Right renal pelvis (tissue), 4 donors: ENCODE measurements around the gene SVIL. TPM values are rescaled to one million over a fixed set of nuclear protein-coding genes. Genes with fewer than 3 reads are reported as not detected.
"Not testable (repeated sequence)": the region's sequence is repeated elsewhere in the genome, so short reads cannot be mapped to it uniquely, and the experiment has no call there.

Experiments
- DNase-seq, 4 donors: peaks; one replicate each; pipeline ENCODE4 v3.0.0-alpha.2; 2013; ENCODE audit warnings: low read depth in 4 of 4, low spot score in 3 of 4, missing footprints in 1 of 4
- polyA plus RNA-seq, 4 donors: library from polyadenylated mRNA; unstranded; fragments of 120-200 nt; gene quantifications; one replicate each; pipeline ENCODE4 v1.2.1, GENCODE V29; 2013; ENCODE audit not compliant: insufficient read length in 4 of 4

SVIL gene
- polyA plus RNA-seq, 4 donors: 38.0 to 44.7 (median 42.2) TPM

DNA sequence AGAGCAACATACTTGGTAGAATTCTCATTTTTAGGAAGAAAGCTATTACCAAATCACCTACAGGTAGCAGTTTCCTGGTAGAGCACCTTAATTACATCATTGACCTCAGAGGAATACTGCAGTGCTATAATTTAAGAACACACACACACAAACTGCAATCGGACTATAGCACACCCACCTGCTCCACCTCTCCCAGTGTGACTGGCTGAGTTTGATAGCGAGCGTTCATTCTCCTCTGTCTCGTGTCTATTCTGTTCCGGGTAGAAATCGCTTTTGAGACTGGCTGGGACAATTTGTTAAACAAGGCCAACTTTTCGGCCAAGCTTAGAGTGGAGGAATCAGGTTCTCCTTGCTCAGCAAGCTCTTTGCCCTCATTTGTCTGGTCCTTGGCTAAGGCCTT lies 110.5 kb downstream of the SVIL start:
- no peak for DNase-seq

DNA sequence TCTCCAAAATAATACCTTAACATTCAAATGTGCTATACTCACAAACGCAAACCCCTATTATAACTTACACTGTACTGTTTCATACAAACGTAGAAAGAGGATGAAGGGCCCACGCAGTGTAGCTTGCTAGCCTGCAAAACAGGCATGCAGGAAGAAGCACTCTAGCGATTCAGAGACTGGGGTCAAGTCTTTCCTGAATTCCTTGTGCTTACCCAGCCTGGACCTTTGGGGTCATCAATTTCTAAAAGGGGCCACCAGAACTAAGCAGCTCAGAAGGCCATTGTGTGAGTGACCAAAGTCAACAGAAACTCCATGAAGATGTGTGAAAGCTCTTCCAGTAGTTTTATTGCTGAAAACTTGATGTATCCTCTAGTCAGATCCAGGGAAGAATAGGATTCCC lies 111.9 kb downstream of the SVIL start:
- DNase-seq: peak in 1 of 4 donors; percentile 30

DNA sequence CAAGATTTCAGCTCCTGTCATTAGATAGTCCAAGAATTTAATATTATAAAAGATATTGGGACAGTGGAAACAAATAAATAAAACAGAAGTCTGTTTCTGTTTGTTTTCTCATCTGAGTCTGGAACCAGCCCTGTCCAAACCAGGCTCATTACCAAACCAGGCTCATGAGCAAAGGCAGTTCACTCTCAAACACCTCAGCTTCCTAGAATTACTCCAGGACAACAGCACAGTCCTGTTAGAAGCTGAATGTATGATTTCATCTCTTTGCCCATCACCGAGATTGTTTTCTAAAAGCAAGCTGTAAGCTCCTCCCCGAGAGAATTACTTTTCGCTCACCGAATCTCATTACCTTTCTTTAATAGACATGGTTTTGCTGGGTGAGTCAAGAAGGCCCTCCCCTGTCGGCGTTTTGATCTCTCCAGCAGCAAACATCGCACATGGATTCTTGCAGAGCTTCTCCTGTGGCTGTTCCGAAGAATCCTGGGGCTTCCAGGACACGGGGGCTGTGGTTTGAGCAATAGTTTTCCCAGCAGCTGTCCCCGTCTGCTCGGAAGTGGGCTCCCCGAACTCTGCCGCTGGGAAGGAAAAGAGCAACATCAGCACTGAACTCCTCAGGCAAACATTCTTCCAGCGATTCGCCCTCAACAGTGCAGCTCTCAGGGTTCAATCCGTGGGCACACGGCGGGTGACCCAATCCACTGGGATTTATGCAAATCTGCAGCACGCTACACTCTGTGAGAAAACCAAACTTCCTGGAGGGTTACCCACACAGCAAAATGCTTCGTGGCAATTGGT lies 112.5 kb downstream of the SVIL start:
- no peak for DNase-seq

DNA sequence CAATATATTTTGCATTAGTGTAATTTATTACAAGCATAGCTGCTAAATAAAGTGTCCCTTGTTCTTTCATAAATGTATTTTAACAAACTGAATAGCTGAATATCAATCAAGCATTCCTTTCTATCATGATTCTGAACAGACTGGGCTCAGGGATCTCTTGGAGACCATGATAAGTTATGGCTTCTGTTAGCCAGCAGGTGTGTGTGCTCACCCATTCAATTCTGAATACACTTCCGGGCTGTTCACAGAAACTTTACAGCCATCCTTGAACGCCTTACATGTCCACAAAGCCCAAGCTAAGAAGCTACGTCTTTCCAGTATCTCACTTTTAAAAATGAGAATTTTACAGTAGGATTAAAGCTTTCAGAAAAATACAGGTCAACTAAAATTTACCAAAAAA lies 115.1 kb downstream of the SVIL start:
- no peak for DNase-seq

DNA sequence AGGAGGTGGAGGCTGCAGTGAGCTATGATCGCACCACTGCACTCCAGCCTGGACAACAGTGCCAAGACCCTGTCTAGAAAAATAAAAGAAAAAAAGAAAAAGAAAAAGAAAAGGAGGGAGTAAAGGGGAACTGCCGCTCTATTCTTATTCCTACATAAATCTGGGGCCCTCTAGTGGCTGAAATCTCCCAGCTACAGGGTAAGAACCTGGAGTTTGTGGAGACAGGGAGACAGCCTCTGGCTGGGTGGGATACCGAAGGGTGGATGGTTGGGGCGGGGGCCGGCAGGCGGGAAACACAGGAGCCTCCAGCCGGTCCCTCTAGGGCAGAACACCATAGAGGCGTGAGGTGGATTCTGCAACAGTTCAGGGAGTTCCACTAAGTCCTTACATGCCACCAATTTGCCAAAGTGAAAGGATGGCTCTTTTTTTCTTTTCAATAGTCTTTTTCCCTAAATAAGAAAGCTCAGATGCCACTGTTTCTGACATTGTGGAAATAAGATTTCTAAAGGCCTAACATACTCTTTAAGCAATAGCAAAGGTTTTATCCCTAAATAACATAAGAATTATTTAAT lies 117.3 kb downstream of the SVIL start:
- no peak for DNase-seq

DNA sequence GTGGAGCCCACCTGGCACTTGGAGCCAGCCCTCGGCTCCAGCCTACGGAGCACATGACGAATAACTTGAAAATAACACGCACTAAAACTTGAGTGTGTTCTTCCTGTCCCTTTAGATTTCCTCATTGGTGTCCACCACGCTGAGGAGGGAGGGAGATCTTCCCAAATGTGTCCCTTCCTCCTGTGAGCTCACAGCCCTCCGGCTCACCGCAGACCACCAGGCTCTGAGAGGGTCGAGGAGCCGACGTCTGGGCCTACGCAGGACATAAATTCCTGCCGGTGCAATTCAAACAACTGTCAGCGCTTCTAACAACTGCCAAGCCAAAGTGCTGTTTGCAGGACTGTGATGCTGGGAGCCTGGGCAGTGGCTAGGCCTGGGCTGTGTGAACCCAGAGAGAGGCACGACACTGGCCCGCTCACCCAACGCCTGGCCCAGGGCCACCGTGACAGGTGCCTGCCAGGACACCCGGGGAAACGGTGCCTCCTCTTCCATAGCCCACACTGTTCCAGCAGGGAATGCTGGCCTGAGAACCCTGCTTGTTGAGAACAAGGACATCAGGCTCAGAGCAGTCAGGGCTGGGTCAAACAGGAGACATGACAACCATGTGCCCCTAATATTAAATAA lies 118.3 kb downstream of the SVIL start:
- not testable (repeated sequence) for DNase-seq

DNA sequence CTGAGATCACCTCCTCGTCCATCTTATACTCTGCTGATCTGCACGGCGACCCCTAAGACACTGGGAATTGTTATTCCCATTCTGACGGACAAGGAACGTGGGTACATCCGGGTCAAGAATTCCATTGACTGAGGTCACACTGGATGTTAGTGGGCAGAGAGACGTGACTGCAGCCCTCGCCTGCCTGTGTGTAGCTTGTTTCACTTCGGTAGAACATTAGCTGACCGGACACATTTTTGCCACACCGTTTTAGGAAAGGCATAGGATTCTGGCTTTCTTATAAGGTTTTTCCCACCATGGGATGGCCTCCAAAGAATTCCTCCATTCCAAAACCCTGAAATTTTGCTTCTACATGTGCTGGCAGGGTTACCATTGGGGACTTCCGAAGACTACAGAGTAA lies 118.9 kb downstream of the SVIL start:
- DNase-seq: not testable (repeated sequence)

DNA sequence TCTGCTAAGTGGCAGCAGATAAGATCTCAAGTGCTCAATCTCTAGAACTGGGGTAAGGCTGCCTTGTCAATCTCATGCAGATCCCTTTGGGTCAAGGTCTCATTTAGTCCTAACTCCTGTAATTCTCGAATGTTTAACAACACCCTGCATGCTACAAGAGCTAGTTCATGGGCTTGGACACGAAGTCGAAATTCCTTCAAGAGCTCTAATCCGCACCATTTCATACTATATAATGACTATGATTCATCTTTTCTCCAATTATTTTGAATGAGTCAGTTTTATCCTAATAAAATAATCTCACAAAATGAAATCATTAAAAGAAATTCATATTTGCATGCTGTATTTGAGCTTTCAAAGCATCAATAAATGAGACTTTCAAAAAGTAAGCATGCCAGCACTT lies 119.7 kb downstream of the SVIL start:
- DNase-seq: not testable (repeated sequence)

DNA sequence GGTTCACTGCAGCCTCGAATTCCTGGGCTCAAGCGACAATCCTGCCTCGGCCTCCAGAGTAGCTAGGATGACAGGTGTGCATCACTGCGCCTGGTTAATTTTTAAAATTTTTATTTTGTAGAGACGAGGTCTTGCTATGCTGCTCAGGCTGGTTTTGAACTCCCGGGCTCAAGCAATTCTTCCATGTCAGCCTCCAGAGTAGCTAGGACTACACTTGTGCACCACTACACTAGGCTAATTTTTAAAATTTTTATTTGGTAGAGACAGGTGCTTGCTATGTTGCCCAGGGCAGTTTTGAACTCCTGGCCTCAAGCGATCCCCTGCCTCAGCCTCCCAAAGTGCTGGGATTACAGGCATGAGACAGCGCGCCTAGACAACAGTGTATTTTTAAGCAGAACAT lies 120.5 kb downstream of the SVIL start:
- no peak for DNase-seq

DNA sequence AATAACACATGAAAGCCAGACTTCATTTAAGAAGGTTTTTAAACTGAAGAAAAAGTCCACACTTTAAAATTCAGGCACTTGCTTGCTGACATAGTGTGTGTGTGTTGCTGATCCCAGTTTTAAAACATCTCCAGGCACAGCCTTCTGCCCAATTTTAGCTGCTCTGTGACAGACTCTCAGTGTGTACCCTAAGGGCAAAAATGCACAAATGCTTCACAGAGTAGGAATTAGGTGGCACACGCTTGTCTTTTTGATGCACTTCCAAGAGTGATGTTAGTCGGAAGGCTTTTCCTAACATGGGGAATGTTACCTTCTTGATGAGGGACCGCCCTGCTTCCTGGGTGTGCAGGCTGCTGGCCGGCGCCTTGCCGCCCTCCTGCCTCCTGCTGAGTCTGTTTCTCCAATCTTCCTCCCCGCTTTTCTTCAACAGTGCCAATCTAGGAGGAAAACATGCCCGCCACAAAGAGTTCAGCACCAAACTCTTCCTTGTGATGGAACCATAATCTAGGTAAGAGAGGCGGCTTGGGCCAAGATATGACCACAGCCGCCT lies 122.3 kb downstream of the SVIL start:
- no peak for DNase-seq

DNA sequence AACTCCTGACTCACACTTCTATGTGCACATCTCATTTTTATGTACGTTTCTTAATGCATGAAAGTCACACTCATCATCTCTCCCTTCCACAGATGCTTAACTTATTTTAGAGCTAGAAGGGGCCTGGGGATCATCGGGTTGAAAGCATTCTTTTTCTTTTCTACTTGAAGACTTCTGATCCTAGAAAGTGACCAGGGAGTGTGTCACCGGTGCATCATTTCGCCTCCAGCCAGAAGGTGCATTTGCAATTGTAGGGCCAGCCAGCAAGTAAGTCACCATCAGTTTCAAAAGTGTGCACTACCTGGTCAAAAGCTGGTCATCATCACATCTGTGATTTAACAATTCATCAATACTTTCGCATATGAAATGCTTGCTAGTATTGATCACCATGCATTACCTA lies 123.0 kb downstream of the SVIL start:
- DNase-seq: not testable (repeated sequence)

DNA sequence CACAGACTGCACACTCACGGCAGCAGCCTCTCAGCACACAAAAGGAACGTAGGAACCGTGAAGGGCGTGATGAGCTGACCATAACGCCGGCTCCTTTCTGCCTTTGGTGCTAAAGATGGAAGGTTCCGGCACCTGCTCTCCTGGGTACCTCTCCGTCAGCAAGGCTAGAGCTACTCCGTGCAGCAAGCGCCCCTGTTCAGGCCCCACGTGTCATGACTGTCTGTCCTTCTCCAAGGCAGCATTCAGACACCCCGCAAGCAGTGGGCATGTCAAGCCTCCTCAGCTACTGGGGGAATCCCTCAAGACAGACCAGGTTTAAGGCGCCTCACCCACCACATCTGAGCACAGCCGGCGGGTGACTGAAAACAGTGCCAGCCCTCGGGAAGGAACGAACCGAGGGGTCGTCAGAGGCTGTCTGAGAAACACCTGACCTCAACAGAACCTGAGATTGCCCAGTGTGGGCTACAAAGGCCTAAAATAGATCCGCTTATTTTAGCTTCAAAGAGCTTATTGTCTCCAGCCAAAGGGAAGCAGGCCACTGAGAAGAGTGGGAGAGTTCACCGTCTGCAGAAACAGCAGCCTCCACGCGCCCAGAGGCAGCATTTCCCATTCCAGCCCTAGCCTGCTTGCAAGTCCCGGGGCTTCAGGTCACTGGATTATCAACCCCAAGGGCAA lies 124.2 kb downstream of the SVIL start:
- not testable (repeated sequence) for DNase-seq

DNA sequence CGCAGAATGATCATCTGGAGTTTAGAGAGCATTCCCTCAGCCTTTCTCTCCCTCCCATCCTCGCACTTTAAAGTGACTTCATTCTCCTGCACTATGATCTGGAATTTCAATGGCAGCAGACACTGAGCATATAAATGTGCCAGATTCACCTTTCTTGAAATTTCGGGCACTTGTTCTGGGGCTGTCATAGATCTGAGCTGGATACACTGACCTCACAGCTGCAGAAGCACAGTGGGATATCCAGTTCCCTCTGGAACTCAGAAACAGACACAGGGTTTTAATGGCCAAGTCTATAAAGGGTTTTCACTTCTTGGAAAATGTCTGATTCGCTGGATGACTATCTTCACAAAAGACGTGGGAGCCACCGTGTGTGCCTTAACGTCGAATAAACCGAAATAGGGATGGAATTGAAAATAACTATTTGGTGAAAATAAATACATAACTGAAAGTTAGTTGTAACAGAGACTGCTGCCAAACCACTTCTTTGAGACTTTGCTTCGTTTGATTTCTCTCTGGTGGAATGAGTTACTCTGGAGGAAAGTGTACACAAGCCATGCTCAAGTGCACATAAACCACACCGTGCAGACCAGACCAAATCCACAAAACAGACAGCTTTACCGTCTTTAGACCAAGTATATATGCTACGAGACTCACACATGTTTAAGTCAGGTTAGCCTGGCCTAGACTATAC lies 126.1 kb downstream of the SVIL start:
- no peak for DNase-seq

DNA sequence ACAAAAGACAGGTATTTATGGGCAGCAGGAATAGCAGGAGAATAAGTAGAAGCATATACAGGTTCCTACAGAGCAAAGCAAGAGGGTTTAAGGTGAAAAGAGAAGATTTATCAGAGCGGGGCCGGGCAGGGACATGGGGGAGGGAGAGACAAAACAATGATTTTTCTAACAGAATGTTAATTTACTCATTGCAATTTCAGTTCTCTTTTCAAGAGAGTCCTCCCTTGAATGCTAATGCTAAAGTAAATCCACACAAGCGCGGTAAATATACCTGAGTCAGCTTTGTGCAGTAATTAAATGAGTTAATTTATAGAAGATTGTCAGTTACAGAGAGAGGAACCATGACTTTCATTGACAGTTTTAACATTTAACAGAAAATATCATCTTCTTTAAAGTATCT lies 127.0 kb downstream of the SVIL start:
- not testable (repeated sequence) for DNase-seq

DNA sequence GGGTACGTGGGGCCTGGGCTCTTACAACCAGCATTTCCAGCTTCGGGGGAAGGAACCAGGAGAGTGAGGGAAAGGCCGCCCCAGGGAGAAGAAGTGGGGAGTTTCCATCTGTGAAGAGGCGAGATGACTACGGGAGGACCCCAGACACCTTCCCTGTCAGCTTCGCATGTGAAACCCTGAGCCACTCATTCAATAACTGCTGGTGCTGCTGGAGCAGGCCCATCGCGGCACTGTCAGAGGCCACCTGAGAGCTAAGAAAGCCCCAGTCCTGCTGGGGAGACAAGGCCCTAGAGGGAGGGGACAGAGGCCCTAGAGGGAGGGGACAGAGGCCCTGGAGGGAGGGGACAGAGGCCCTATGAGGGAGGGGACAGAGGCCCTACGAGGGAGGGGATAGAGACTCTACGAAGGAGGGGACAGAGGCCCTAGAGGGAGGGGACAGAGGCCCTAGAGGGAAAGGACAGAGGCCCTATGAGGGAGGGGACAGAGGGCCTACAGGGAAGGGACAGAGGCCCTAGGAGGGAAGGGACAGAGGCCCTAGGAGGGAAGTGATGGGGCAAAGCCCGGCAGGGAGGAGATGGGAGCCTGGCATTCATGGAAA lies 128.3 kb downstream of the SVIL start:
- DNase-seq: not testable (repeated sequence)

DNA sequence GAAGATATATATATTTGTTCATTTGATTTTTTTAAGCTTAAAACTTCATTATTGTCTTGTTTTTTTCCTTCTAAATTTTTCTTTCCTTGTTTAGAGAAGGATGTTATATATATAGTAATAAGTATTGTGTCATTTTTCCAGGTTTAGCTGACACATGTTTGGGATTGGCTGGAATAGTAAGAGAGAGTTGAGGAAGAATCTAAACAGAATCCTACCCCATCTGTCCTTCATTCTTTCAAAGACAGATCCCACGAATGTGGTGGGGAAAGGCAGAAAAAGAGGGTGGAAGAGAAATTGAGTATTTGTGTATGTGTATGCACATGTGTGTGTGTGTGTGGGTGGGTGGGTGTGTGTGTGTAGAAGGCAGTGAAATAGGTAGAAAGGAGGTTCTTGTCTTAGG lies 132.4 kb downstream of the SVIL start:
- DNase-seq: no peak

DNA sequence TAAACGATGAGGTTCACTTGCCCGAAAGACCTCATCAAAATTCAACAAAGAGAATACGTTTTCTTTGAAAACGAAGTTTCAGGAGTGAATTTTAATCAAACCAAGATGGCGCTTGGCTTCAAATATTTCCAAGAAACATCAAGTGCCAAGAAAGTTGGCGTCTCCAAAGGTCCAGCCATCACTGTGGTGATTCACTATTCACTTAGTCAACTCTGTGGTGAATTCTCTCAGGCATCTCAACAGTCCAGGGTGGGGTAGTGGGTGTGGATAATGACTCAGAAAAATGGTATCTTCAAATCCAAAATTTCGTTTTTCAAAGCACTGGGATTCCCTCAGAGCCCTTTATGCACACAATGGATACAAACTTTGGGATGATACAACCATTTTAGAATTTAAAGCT lies 133.1 kb downstream of the SVIL start:
- DNase-seq: no peak

DNA sequence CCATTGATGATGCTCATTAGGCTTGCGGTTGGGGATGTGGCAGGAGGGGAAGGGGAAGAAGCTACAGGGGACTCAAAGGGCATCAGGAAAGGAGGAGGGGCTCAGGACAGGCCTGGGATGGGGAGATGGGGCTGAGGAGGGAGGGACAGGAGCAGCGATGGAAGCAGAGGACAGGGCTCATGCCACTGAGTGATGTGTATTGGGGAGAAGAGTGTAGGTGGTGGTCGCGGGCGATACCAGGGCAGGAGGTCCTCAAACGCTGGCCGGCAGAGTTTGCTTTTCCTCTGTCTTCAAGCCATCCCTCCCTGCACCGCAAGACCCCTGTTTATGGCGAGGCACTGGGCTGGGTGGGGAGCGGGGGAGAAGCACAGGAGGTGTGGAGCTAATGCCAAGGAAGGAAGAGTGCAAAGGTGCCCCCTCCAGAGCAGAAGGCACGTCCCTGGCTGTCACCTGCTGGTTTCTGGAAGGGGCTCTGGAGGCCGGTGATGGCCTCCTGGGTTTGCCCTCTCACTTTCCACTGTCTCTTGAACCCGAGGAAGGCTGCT lies 134.7 kb downstream of the SVIL start:
- DNase-seq: no peak

DNA sequence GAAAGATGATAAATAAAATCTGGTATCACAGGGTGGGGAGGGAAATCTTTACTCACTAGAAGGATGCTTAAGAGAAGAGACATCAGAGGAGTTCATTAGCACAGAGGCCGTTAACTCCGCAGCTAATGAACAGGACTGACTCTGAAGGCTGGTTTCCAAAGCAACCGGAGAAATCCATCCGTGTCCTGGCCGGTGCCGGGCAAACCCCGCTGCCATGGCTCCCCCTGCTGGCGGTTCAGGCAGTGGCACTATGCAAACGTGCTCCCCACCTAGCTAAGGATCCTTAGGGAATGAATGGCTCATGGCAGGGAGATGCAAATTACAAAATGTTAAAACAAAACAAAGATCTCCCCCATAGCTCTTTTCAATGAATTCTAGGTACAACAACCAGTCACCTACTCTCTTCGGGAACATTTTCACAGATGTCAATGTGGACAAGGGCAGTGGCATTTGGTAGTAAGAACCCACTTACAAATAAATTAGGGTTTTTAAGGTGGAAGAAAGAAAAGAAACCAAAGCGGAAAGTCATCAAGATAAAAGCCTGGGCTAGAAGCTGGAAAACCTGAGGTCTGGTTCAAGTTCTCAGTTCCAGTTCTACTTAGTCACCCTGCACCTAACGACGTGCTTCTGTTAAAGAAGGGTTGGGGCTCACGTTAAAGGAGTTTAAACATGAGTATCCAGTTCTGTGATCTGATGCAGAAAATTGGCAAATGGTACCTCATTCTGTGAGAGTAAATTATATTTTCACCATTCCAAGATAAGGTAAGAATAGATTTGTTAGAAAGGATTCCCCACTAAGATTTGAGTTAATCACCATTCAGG lies 138.2 kb downstream of the SVIL start:
- DNase-seq: peak in 3 of 4 donors; percentile 40 to 56 (median 45)
